Transverse colon (tissue), 4 donors: ENCODE data around the gene EPHB4. TPM values are rescaled to one million over a fixed set of nuclear protein-coding genes. Genes with fewer than 3 reads are reported as not detected.

Source experiments
- DNase-seq: peaks from one replicate; pipeline ENCODE4 v3.0.0-alpha.2; 2019
- H3K27ac ChIP-seq, 4 donors: fragments of 200-600 bp; sonication (generic); 2 replicates each; pipeline ENCODE4 v1.5.1; 2016 to 2018; ENCODE audit warnings: inconsistent platforms in 4 of 4
- H3K27me3 ChIP-seq: fragments of 200-600 bp; sonication (generic); 2 replicates; pipeline ENCODE4 v1.5.1; 2017; ENCODE audit warnings: inconsistent platforms
- H3K36me3 ChIP-seq, 4 donors: fragments of 200-600 bp; sonication (generic); 2 replicates each; pipeline ENCODE4 v1.5.1; 2017 to 2019; ENCODE audit warnings: inconsistent platforms in 4 of 4
- H3K4me1 ChIP-seq, 4 donors: fragments of 200-600 bp; sonication (generic); 2 replicates each; pipeline ENCODE4 v1.5.1; 2017 to 2020; ENCODE audit warnings: inconsistent platforms in 4 of 4
- H3K4me3 ChIP-seq, 4 donors: fragments of 200-600 bp; sonication (generic); 1 replicate in 1 of 4; 2 replicates in 3 of 4; pipeline versions ENCODE4 v1.5.1 to v1.6.1; 2017 to 2019; ENCODE audit warnings: inconsistent platforms in 4 of 4
- H3K9me3 ChIP-seq, 2 donors: fragments of 200-600 bp; sonication (generic); 2 replicates each; pipeline ENCODE4 v1.5.1; 2017 to 2019; ENCODE audit warnings: inconsistent platforms in 2 of 2
- CTCF ChIP-seq, 5 experiments: fragments of 200-600 bp in 3 of 5; fragments of 450-650 bp in 2 of 5; sonication (generic) in 3 of 5; IDR thresholded peaks; 1 replicate in 2 of 5; 2 replicates in 3 of 5; pipeline ENCODE4 v1.5.1; 2016 to 2017; ENCODE audit warnings: antibody characterized with exemption in 5 of 5, inconsistent platforms in 3 of 5, mild to moderate bottlenecking in 2 of 5, moderate library complexity in 1 of 5
- EP300 ChIP-seq: sonication (generic); formaldehyde crosslinking; IDR thresholded peaks from one replicate; pipeline ENCODE4 v1.6.1; 2017; ENCODE audit warnings: antibody characterized with exemption, low read depth
- POLR2A ChIP-seq: fragments of 450-650 bp; IDR thresholded peaks from one replicate; pipeline ENCODE4 v1.6.1; 2016; ENCODE audit warnings: antibody characterized with exemption, mild to moderate bottlenecking, moderate library complexity
- POLR2AphosphoS5 ChIP-seq, 3 donors: sonication (generic); formaldehyde crosslinking; IDR thresholded peaks; one replicate each; pipeline ENCODE4 v1.6.1; 2016; ENCODE audit warnings: antibody characterized with exemption in 3 of 3
- WGBS, 2 donors: methylation state at CpG; one replicate each; pipeline ENCODE4 v1.1.5; 2018; ENCODE audit warnings: low coverage in 1 of 2; 5-methylcytosine and 5-hydroxymethylcytosine counted together
- in situ Hi-C, 4 donors: fragments of 200-750 bp; cut with MboI; loops; one replicate each; pipeline versions ENCODE4 v1.15.0 to v1.15.1; 2017; ENCODE audit warnings: low sequenced_read_pairs in 3 of 4, low pct_ligation_motif_present in 1 of 4, low pct_unique_long_range_greater_than_20kb in 1 of 4
- intact Hi-C: fragments of 100-400 bp; cut with DNase I; formaldehyde crosslinking; loops from one replicate; pipeline ENCODE4 v1.15.1; 2023; ENCODE audit warnings: low total_unique reads
- total RNA-seq, 4 donors: library from RNA; depleted of rRNA; stranded (reverse); fragments of >200 nt; gene quantifications; one replicate each; pipeline ENCODE4 v1.1.0, GENCODE V29; 2016

The EPHB4 gene
- total RNA-seq, 4 donors from 2014 or later, result 23.2 to 95.5 (median 43.5) TPM

- peaks cover 0 to 39% (median 34%) of the 10 kb centered on the region in 4 donors for H3K4me1 ChIP-seq
- intact Hi-C loops, result no loop called here
- no peak for TF ChIP-seq CTCF (IDR thresholded peaks at IDR 0.05)
- TF ChIP-seq POLR2AphosphoS5 (IDR thresholded peaks at IDR 0.05), result no peak
- no peak for TF ChIP-seq POLR2A
- TF ChIP-seq EP300, result no peak
- peak overlapping the region; percentile 81 to 94 (median 90) for H3K27ac ChIP-seq
- peaks cover 14% of the 10 kb centered on the region for H3K27me3 ChIP-seq
- H3K9me3 ChIP-seq, result no peaks in the 10 kb centered on the region
- no peak for DNase-seq
- in situ Hi-C loops, result no loop called here
- H3K36me3 ChIP-seq, result peaks cover 0 to 18% (median 2%) of the 10 kb centered on the region in 4 donors
- H3K4me3 ChIP-seq, result peak overlapping the region; percentile 62 to 85 (median 79)
- 9 to 13% methylated on average over 6 to 17 of the region's 17 CpGs for WGBS, 2 donors
Observed at GRCh38 chr7:100825751-100826513, 1.4 kb downstream of the EPHB4 start.

- H3K4me1 ChIP-seq, result peaks cover 0 to 39% (median 34%) of the 10 kb centered on the region in 4 donors
- no peak for TF ChIP-seq POLR2AphosphoS5 (IDR thresholded peaks at IDR 0.05)
- peak in 1 of 5 experiments; percentile 1 for TF ChIP-seq CTCF (IDR thresholded peaks at IDR 0.05)
- peak; percentile 12 for TF ChIP-seq POLR2A
- intact Hi-C loops (no loop called here), in situ Hi-C loops (no loop called here)
- H3K9me3 ChIP-seq, result no peaks in the 10 kb centered on the region
- WGBS, 2 donors, result 9 to 25% methylated on average over 12 to 16 of the region's 16 CpGs
- H3K27ac ChIP-seq, result peak overlapping the region; percentile 81 to 94 (median 90)
- peaks cover 14% of the 10 kb centered on the region for H3K27me3 ChIP-seq
- peak overlapping the region in 3 of 4 donors; percentile 62 to 85 (median 81) for H3K4me3 ChIP-seq
- H3K36me3 ChIP-seq, result peaks cover 0 to 18% (median 2%) of the 10 kb centered on the region in 4 donors
- DNase-seq, result no peak
Observed at GRCh38 chr7:100825215-100825671, 2.1 kb downstream of the EPHB4 start.

GRCh38 chr7:100824499-100825214, 2.7 kb downstream of the EPHB4 start:
- Histone ChIP-seq H3K36me3 (peaks cover 0 to 24% (median 3%) of the 10 kb centered on the region in 4 donors), H3K9me3 (no peaks in the 10 kb centered on the region), H3K27ac (peak overlapping the region; percentile 81 to 94 (median 90)), H3K4me3 (peak overlapping the region in 3 of 4 donors; percentile 62 to 85 (median 81)), H3K27me3 (peaks cover 14% of the 10 kb centered on the region), H3K4me1 (peaks cover 0 to 39% (median 34%) of the 10 kb centered on the region in 4 donors)
- intact Hi-C loops, result no loop called here
- DNase-seq, result no peak
- in situ Hi-C loops, result no loop called here
- 39% methylated on average over 18 of the region's 18 CpGs; no CpG with 5 or more reads in 1 of the 2 donors for WGBS, 2 donors
- TF ChIP-seq EP300 (no peak), POLR2A (no peak), POLR2AphosphoS5 (IDR thresholded peaks at IDR 0.05) (no peak), CTCF (IDR thresholded peaks at IDR 0.05) (no peak)

- intact Hi-C loops, result no loop called here
- peaks cover 0 to 25% (median 4%) of the 10 kb centered on the region in 4 donors for H3K36me3 ChIP-seq
- no peaks in the 10 kb centered on the region for H3K9me3 ChIP-seq
- H3K27ac ChIP-seq, result no peak overlapping the region
- 91 to 94% methylated on average over 7 to 31 of the region's 31 CpGs for WGBS, 2 donors
- no peak for DNase-seq
- peaks cover 10% of the 10 kb centered on the region for H3K27me3 ChIP-seq
- in situ Hi-C loops, result no loop called here
- H3K4me1 ChIP-seq, result peaks cover 0 to 35% (median 29%) of the 10 kb centered on the region in 4 donors
- no peak overlapping the region for H3K4me3 ChIP-seq
- TF ChIP-seq POLR2A (no peak), POLR2AphosphoS5 (IDR thresholded peaks at IDR 0.05) (no peak), CTCF (IDR thresholded peaks at IDR 0.05) (no peak), EP300 (no peak)
Observed at GRCh38 chr7:100823534-100823933, 3.8 kb downstream of the EPHB4 start.
